Pulmonary artery endothelial cell (primary cell): ENCODE results near the gene SH3RF1. TPM values are rescaled to one million over a fixed set of nuclear protein-coding genes. Genes with fewer than 3 reads are reported as not detected.
"Not testable (repeated sequence)": the region's sequence is repeated elsewhere in the genome, so short reads cannot be mapped to it uniquely, and the experiment has no call there.

Source experiments
- DNase-seq: peaks from one replicate; pipeline ENCODE4 v3.0.0-alpha.2; 2011; ENCODE audit warnings: low read depth, low spot score
- total RNA-seq: library from RNA; depleted of rRNA; stranded (reverse); fragments of >200 nt; gene quantifications from 2 replicates; pipeline ENCODE4 v1.2.3, GENCODE V29; 2014

SH3RF1 gene
- total RNA-seq, 1 donor from 2014 or later: 18.4 TPM

DNA sequence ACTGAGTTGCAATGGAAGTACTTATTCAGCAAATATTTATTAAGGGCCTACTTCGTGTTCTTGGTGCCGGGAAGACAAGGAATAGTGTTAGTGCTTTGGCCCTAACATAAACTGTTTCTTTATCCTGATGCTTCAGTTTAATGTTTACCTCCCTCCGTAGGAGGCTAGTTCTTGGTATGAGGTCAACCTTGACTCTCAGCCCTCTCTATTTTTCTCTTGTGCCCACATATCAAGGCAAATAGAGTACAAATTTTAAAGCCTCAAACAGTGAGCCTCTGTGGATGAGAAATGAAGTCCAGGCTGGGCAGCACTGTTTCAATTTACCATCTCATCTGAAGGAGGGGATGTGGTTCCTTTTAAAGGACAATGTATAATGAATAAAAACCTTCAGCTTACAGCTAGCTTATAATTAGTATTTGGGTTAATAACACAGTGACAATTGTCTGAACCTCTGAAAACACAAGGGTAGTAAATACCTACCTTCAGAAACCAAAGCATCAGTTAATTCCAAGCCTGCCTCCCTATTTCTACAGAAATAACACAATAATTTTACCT lies 68.5 kb downstream of the SH3RF1 start:
- no peak for DNase-seq

DNA sequence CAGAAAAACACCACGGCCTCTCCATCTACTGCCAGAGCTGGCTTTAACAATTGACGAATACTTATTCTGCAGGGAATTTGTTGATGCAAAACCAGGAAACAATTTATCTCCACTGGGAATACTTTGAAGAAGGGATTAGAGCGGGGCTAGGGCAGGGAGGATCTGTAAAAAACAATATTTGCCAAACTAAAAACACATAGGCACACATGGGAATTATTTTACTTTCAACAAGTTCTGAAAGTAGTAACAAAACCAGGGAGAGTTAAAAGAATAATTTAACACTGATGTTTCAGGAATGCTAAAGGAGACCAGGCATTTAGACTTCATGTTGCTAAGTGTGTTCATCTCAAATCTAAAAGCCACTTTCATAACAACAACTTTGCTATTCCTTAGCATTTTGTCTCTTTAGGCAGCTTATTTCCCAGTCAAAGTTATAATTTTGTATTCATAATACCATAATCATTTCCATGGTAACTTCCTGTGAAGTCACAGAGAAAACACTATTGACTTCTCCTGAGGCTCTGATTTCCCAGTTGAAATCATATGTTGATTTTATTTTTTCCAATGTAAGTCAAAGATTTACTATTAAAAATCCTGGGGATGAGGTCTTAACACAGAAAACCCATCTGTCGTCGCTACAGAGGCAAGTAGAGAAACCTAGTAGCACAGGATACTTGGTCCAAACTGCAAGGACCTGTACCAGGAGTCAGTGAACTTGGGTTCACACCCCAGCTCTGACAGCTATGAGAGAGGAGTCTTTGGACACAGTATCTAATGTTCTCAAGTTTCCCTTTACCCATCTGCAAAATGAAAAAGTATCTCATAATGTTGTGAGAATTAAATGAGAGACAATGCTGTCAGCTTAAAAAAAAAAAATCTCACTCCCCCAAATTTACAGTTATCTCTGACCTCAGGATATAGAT lies 69.3 kb downstream of the SH3RF1 start:
- DNase-seq: peak; percentile 35

DNA sequence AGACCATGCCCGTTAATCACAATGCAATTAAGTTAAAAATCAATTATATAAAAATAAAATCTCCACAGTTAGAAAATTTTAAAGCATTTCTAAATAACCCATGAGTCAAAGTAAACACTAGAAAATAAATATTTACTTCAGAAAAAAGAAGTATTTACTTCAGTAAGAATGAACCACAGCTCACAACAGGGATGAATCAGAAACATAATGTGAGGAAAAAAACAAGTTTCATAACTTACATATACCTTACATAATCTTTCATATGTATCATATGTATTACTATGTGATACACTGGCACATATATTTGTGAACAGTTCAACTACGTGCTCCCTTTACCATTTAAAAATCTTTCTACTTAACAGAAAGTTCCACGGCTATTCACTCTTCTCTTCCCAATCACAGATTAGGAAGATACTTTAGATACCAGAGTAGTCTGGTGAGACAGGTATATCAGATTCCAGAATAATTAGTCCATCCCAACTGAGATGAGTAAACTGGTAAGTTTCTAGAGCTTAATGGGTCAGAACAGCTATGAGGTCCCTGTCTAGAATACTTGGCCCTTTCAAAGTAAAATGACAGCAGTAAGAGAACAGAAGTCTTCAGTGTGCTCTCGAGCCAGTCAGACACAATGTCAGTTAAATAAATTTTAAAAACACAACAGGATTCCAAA lies 70.3 kb downstream of the SH3RF1 start:
- no peak for DNase-seq

DNA sequence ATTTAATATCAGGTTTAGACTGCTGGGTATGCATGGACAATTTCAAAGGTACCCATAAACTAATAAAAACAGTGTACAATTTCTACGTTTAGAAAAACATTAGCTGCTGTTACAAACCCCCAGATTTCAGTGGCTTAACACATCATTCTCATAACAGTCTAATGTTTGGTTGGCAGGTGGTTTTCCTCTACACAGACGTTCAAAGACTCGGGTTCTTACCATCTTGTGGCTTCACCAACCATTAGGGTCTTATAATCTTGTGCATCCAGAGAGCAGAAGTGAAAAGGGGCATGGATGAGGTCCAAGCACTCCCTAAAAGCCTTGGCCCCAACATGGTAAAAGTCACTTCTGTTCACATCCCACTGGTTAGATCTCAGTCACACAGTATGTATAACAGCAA lies 71.6 kb downstream of the SH3RF1 start:
- DNase-seq: no peak

DNA sequence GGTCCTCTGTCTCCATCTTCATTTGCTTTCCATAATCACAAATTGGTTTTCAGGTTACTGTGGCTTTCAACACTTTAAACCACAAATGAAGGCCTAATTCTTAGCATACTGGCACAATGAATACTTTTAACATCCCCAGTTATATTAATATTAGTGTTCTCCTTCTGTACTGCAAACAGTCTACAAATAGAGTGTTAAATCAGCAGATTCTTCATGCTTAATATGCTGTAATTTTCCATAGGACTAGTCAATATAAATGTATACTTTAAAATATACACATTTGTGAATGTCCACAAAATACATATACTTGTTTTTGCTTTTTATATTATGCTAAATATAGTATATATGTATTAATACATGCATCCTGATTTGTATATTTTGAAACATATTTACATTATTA lies 72.6 kb downstream of the SH3RF1 start:
- DNase-seq: no peak

DNA sequence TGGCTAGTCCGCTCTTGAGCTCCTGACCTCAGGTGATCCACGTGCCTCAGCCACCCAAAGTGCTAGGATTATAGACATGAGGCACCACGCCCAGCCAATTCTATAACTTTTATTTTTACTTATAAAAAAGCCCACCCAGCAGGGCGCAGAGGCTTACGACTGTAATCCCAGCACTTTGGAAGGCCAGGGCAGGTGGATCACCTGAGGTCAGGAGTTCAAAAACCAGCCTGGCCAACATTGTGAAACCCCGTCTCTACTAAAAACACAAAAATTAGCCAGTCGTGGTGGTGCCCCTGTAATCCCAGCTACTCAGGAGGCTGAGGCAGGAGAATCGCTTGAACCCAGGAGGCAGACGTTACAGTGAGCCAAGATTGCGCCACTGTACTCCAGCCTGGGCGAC lies 73.5 kb downstream of the SH3RF1 start:
- DNase-seq: not testable (repeated sequence)

DNA sequence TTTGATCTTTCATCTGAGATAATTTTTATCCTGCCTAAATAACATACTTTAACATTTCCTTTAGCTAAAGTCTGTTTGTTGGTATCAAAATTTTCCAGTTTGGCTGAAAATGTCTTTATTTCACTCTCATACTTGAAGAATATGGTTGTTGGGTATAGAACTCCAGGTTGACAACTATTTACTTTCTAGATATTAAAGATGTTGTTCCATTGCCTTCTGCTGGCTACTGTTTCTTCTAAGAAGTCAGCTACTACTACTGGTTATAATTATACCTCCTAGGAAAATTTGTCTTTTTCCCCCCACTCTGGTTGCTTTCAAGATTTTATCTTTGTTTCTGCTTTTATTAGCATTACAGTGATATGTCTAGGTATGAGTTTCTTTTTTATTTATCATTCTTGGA lies 75.7 kb downstream of the SH3RF1 start:
- no peak for DNase-seq

DNA sequence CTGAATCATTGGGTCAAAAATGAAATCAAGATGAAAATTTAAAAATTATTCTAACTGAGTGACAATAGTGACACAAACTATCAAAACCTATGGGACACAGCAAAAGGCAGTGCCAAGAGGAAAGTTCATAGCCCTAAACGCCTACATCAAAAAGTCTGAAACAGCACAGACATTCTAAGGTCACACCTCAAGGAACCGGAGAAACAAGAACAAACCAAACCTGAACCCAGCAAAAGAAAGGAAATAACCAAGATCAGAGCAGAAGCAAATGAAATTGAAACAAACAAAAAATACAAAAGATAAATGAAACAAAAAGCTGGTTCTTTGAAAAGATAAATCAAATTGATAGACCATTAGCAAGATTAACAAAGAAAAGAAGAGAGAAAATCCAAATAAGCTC lies 80.8 kb downstream of the SH3RF1 start:
- DNase-seq: not testable (repeated sequence)

DNA sequence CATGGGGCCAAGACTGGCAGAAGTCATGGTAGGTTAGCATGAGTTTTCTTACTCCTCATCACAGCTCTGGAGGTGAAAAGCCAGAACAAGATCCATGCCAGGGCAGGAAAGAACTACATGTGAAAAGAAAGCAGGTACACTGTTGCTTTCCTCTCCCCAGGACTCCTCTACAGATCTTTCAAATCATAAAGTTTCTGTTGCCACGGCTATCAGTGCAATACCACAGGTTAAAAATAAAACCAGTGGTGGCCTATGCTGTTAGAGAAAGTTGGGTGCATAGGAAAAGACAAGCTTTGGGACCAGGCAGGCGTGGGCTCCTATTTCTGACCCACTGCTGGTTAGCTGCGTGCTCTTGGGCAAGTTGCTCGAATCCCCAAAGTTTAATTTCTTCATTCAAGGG lies 81.4 kb downstream of the SH3RF1 start:
- DNase-seq: no peak

DNA sequence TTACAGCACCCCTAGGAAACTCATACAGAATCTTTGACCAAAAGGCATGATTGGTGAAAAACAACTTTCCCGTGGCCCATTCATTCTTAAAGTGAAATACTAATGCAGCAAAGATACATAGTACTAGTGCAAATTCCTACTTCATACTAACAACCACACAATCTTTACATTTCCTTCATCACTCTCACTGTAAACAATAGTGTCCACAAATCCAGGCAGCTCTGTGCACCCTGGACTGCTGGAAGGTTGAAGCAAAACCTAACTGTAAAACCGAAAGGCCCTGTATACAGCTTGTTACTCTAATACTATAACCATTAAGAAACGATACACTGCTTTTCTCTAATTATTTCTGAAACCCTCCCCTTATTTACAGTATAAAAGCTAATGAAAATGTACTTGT lies 82.6 kb downstream of the SH3RF1 start:
- DNase-seq: no peak

DNA sequence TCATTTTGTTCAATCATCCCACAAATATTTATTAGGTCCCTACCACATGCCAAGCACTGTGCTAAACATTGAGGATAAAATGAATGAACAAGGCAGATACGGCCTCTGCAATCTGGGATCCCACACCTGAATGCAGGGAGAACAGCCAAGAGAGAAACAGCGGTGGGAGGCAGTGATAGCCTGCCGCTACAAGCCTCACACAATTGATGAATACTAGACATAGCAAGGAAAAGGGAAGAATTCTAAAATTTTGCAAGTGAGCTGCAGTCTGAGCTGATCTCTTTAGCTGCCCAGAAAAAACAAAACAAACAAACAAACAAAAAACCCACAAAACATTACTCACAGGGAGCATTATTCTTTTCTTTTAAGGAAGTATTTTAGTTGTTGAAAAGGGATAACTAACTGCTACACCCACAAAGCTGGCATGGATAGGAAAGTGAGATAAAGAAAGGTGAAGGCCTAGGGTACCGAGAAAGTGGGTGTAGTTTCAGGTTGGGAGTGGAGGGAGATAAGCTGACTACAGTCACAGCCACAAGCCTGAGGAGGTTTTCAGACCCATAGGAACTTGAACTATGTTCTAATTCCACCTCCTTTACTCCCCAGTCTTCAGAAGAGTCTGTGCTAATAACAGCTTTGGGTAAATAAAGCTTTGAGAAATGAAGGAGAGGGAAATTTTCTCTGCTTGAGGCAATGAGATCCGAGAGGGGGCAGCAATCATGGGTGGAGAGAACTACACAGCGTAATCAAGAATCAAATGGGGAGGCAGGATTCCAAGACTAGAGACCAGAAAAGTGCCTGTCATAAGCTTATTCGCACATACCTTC lies 85.4 kb downstream of the SH3RF1 start:
- DNase-seq: no peak

DNA sequence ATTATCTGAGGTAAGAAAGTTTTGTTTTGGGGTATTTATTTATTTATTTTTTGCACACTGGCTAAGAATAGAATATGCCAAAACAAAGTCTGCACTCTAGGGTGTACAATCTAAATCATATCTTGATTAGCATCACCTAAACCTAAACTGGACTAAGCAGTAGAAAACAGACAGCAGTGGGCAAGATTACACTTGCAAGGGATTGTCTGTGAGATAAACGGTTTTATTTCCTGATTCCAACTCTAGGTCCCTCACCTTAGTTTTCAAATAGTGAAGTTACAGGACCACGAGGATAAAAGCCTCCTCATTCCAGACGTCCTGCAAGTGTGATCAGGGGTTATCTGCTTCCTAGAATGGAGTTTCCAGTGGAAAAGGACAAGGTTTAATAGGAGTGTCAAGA lies 86.1 kb downstream of the SH3RF1 start:
- no peak for DNase-seq

DNA sequence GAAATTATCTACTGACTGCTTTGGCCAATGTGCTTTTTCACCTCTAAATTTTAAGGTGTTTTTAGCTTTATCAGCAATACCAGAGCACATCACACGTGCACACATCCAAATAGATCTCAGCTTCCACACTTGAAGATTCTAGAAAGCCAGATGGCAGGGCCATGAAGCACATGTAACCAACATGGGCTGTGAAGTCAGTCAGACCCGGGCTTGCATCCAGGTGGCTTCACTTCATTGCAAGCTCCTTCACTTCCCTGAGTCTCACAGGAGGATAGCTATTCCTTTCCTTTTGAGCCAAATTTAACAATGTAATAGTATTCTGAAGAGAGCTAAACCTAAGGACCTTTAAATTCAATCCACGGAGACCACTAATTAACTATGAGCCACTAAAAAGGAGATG lies 86.5 kb downstream of the SH3RF1 start:
- DNase-seq: no peak

DNA sequence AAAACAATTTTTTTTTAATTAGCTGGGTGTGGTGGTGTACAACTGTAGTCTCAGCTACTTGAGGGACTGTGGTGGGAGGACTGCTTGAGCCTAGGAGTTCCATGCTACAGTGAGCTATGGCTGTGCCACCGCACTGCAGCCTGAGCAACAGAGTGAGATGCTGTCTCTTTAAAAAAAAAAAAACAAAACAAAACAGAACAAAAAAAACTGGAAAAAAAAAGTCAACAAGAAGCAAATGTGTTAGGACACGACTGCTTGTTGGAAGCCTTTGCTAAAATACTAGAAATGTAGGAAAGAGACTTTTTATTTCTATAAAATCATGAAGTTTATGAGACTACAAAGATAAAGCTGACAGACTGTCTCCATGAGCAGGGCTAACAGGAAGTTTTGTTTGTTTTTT lies 87.2 kb downstream of the SH3RF1 start:
- no peak for DNase-seq

DNA sequence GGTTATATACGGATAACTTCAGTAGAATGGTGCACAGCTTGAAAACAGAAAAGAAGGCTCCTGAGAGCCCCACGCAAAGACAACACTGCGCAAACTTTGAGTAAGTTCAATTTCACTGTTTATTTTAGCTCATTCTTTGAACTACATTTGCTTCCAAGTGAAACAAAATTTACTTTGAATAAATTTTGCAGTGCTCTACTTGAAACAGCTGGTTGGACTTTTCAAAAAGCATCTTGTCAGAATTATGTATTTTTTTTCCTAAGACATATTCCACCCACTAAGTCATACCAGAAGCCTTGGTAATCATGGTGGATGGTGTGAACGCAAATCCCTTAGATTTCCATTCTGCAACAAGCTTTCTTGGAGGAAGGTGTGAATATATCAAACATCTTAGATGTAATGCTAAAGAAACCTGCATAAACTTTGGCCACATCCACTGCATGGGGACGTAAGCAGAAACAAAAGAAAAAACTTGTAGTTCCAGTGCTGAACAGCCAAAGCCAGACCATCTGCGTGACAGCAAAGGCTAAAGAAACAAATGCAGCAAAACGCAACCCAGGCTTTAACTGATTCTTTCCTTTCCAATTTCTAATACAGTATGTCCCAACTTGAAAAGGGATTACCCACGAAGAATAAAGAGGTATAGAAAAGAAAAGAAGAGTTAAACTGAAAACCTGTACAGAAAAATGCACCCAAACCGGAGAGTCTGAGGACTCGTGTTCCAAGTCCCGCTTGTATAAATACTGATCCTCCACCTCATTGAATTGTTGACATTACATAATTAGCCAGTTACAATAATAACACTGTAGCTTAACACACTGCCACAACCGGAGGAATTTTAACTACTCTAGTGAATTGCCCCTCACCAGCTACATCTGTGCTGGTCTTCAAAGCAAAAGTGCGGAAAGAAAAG lies 90.9 kb downstream of the SH3RF1 start:
- DNase-seq: no peak

DNA sequence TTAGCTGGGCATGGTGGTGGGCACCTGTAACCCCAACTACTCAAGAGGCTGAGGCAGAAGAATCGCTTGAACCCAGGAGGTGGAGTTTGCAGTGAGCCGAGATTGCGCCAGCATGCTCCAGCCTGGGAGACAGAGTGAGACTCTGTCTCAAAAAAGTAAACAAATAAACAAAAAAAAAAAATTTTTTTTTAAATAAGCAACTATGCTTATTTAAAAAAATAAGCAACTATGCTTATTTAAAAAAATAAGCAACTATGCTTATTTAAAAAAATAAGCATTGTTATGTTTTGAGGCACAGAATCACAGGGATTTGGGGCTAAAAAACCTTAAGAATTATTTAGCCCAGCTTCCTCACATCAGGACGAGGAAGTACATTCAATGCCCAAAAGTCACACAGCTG lies 92.7 kb downstream of the SH3RF1 start:
- not testable (repeated sequence) for DNase-seq

DNA sequence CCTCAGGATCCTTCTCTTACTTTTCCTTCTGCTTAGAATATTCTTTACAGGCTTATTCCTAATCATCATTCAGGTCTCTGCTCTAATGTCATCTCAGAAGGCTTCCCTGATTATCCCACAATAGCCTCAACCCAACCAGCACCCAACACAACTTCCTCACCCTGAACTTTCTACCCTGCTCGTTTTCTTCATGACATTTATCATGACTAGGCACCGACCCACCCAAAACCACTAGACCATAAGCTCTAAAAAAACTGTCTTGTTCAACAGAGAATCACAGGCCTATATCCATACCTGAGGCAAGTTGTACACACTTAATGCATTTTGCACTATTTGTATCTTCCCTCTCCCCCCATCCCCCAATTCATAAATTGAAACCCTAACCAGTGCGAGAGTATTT lies 95.3 kb downstream of the SH3RF1 start:
- no peak for DNase-seq

DNA sequence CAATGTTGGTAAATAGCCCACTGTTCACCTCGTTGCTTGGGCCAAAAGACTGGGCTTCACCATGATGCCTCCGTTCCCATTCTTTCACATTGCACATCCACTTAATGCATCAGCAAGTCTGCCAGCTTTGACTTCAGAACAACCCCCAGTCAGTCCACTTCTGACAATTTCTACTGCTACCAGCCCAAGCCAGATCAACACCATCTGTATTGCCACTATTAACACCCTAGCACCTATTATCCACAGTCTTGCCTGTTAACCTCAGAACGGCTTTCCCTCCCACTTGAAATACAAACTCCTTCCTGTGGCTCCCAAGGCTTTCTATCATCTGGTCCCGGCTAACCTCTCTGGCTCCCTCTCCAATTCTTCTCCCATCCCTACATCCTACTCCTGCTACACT lies 95.7 kb downstream of the SH3RF1 start:
- DNase-seq: no peak

DNA sequence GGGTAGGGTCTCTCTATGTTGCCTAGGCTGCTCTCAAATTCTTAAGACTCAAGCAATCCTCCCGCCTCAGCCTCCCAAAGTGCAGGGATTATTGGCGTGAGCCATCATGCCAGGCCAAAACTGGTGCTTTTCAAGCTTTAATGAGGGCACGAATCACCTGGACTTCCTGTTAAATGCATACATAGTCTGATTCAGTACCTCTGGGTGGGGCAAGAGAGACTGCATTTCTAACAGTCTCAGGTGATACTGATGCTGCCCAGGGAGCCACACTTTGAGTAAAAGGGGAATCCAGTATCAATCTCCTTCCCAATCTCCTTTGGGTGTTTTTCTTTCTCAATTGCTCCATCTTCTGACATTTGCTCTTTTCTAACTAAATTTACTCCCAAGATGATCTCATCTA lies 96.5 kb downstream of the SH3RF1 start:
- no peak for DNase-seq

DNA sequence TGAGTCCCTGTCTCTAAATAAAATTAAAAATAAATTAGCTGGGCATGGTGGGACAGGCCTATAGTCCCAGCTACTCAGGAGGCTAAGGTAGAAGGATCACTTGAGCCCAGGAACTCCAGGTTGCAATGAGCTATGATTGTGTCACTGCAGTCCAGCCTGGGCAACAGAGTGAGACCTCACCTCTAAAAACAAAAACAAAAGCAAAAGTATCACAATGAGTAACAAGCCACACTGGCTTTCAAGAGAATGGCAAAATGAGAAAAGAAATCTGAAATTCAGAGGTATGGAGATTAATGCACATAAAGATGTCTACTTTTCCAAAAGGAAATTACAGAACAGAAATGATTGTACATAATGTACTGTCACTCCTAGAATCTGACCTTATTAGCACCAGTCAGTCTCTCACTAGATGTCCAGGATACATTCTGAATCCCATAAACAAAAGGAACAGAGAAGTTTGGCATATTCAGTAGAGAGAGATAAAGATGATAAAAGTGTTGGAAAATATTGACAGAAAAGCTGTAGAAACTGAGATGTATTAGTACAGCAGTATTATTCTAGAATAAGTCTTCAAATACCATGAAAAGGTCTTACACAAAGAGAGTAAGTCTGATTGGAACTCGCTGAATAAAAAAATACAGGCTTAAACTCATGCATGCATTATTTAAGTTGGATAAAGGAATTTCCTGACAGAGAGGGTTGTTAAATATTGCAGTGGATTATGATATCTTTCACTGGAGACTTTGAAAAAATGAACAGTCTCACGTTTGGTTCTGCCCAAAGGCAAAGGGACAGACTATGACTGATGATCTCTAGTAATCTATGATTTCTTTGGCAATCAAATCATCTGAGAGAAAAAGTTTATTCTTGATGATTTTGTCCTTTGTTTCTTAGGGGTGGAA lies 102.5 kb downstream of the SH3RF1 start:
- DNase-seq: no peak
